ENCODE results near the gene CLMP.

DNA sequence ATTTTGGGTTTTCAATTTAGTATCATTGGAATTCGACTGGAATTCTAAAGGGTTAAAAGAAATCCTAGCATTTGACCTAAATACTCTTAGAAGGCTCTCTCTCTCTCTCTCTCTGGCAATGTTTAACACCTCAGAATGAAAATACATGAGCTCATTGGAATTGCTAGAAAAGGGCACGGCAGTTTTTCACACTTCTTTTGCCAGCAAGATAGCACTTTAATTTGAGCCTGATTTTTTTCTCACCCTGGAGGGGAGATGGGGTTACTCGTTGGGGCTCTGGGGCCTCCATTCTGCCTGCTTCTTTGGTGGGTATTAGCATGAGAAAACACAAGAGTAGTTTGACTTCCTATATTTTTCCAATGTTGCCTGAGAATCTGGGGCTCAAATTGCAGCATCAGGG is 22.8 kb upstream of the CLMP start:
- TF ChIP-seq, protein P1, sequence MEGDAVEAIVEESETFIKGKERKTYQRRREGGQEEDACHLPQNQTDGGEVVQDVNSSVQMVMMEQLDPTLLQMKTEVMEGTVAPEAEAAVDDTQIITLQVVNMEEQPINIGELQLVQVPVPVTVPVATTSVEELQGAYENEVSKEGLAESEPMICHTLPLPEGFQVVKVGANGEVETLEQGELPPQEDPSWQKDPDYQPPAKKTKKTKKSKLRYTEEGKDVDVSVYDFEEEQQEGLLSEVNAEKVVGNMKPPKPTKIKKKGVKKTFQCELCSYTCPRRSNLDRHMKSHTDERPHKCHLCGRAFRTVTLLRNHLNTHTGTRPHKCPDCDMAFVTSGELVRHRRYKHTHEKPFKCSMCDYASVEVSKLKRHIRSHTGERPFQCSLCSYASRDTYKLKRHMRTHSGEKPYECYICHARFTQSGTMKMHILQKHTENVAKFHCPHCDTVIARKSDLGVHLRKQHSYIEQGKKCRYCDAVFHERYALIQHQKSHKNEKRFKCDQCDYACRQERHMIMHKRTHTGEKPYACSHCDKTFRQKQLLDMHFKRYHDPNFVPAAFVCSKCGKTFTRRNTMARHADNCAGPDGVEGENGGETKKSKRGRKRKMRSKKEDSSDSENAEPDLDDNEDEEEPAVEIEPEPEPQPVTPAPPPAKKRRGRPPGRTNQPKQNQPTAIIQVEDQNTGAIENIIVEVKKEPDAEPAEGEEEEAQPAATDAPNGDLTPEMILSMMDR (IDR thresholded peaks at IDR 0.05; ENCODE audit: poor library complexity, severe bottlenecking) = no peak
- TF ChIP-seq POLR2AphosphoS5 (IDR thresholded peaks at IDR 0.05) = no peak
